Left lung (tissue), 10 donors: Measurements from ENCODE around the gene ECHDC3. TPM values are rescaled to one million over a fixed set of nuclear protein-coding genes. Genes with fewer than 3 reads are reported as not detected.

Experiments used
- ATAC-seq: fragments of 200-7000 bp; cut with Tn5 transposase; one replicate; pipeline ENCODE4 v1.9.1; 2020; ENCODE audit warnings: moderate library complexity
- DNase-seq, 4 donors: peaks; one replicate each; pipeline ENCODE4 v3.0.0-alpha.2; 2013 to 2020
- H3K27ac ChIP-seq, 2 donors: fragments of 200-600 bp; sonication (generic) in 1 of 2; one replicate each; pipeline versions ENCODE4 v1.5.0 to v1.8.0; 2020 to 2021
- H3K27me3 ChIP-seq, 2 donors: fragments of 200-600 bp; sonication (generic) in 1 of 2; one replicate each; pipeline versions ENCODE4 v1.5.0 to v1.8.0; 2020 to 2021
- H3K36me3 ChIP-seq, 2 donors: fragments of 200-600 bp; sonication (generic) in 1 of 2; one replicate each; pipeline versions ENCODE4 v1.5.0 to v1.8.0; 2020 to 2021
- H3K4me1 ChIP-seq, 2 donors: fragments of 200-600 bp; one replicate each; pipeline ENCODE4 v1.8.0; 2021
- H3K4me3 ChIP-seq, 2 donors: fragments of 200-600 bp; sonication (generic) in 1 of 2; one replicate each; pipeline versions ENCODE4 v1.5.0 to v1.8.0; 2020 to 2021; ENCODE audit warnings: mild to moderate bottlenecking in 1 of 2
- H3K9me3 ChIP-seq, 2 donors: fragments of 200-600 bp; sonication (generic) in 1 of 2; one replicate each; pipeline versions ENCODE4 v1.5.0 to v1.8.0; 2020 to 2021
- CTCF ChIP-seq, 2 donors: fragments of 200-600 bp; sonication (generic) in 1 of 2; IDR thresholded peaks; one replicate each; pipeline versions ENCODE4 v1.5.0 to v1.8.0; 2021; ENCODE audit warnings: antibody characterized with exemption in 2 of 2
- intact Hi-C, 2 donors: fragments of 100-400 bp; cut with DNase I; formaldehyde crosslinking; loops; one replicate each; pipeline versions ENCODE4 v1.11.2 to v1.14.2; 2022
- polyA plus RNA-seq, 6 donors: library from polyadenylated mRNA; unstranded; fragments of 120-200 nt; gene quantifications; one replicate each; pipeline ENCODE4 v1.2.1, GENCODE V29; 2013; ENCODE audit not compliant: insufficient read length in 6 of 6
- total RNA-seq, 2 donors: library from RNA; stranded (reverse); fragmentation: NEBNext Ultra II Directional; extraction: Animal tissue kit (Norgen Biotek cat#: 25700); gene quantifications; one replicate each; pipeline ENCODE4 v1.2.1, GENCODE V29; 2021
- donor health status: DM: no; HTN: yes; CAD: no.
- donor health status: DM: no; HTN: no; CAD: no.

The ECHDC3 gene
- total and polyA plus RNA-seq, 8 donors, result 12.4 to 32.6 (median 14.7) TPM

GRCh38 chr10:11746883-11747539 lies 4.8 kb downstream of the ECHDC3 start:
- Histone ChIP-seq H3K27me3 (peaks cover 0 to 9% of the 10 kb centered on the region in 2 donors), H3K4me3 (no peak overlapping the region), H3K9me3 (no peaks in the 10 kb centered on the region), H3K27ac (peak overlapping the region in 1 of 2 donors; percentile 64), H3K4me1 (peaks cover 10 to 27% of the 10 kb centered on the region in 2 donors), H3K36me3 (peaks cover 0 to 16% of the 10 kb centered on the region in 2 donors)
- ATAC-seq, result no peak
- DNase-seq, result no peak
- intact Hi-C loops, result no loop called here
- TF ChIP-seq CTCF (IDR thresholded peaks at IDR 0.05), result no peak

- H3K27ac ChIP-seq, result no peak overlapping the region
- intact Hi-C loops, result no loop called here
- ATAC-seq, result no peak
These were observed 6.7 kb downstream of the ECHDC3 start for GRCh38 chr10:11748866-11749265.

GRCh38 chr10:11750420-11750819 lies 8.2 kb downstream of the ECHDC3 start:
- ATAC-seq (no peak), DNase-seq (no peak)
- TF ChIP-seq CTCF (IDR thresholded peaks at IDR 0.05), result no peak
- no peaks in the 10 kb centered on the region for H3K27me3 ChIP-seq
- H3K4me3 ChIP-seq, result no peak overlapping the region
- H3K9me3 ChIP-seq, result no peaks in the 10 kb centered on the region
- no peak overlapping the region for H3K27ac ChIP-seq
- peaks cover 0 to 31% of the 10 kb centered on the region in 2 donors for H3K36me3 ChIP-seq
- intact Hi-C loops, result loop anchor here in 1 of 2 donors (10.0 kb wide), 1 partner anchor 236 kb away; no protein-coding TSS in a partner anchor
- H3K4me1 ChIP-seq, result peaks cover 0 to 11% of the 10 kb centered on the region in 2 donors

More at GRCh38 chr10:11748866-11749265, 6.7 kb downstream of the ECHDC3 start:
- H3K36me3 ChIP-seq, result peaks cover 0 to 29% of the 10 kb centered on the region in 2 donors
- no peaks in the 10 kb centered on the region for H3K9me3 ChIP-seq
- DNase-seq, result no peak
- no peak overlapping the region for H3K4me3 ChIP-seq
- H3K27me3 ChIP-seq, result no peaks in the 10 kb centered on the region
- no peak for TF ChIP-seq CTCF (IDR thresholded peaks at IDR 0.05)
- H3K4me1 ChIP-seq, result peaks cover 0 to 13% of the 10 kb centered on the region in 2 donors

DNA sequence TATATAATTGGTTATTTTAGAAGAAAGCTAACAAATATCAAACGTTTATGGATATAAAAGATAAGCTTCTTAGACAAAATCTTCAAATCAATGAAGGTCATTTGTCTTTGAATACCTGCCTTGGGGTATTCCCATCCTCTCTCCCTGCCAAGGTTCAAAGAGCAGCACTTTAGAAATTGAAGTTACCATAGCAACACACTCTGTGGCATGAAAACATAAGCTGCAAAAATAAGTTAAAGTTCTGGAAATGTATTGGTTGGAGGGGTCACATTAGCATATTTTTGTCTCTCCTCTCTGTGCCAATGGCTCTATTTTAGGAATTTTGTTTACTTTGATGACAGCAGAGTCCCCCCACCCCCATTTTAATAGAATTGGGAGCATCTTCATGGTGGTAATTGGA lies 12.0 kb downstream of the ECHDC3 start:
- Histone ChIP-seq H3K9me3 (no peaks in the 10 kb centered on the region), H3K4me1 (peaks cover 13% of the 10 kb centered on the region in 2 donors), H3K27ac (no peak overlapping the region), H3K27me3 (no peaks in the 10 kb centered on the region), H3K36me3 (peaks cover 0 to 38% of the 10 kb centered on the region in 2 donors), H3K4me3 (no peak overlapping the region)
- intact Hi-C loops, result loop anchor here in 1 of 2 donors (10.0 kb wide), 1 partner anchor 239 kb away; no protein-coding TSS in a partner anchor
- no peak for TF ChIP-seq CTCF (IDR thresholded peaks at IDR 0.05)
- DNase-seq (no peak), ATAC-seq (no peak)

DNA sequence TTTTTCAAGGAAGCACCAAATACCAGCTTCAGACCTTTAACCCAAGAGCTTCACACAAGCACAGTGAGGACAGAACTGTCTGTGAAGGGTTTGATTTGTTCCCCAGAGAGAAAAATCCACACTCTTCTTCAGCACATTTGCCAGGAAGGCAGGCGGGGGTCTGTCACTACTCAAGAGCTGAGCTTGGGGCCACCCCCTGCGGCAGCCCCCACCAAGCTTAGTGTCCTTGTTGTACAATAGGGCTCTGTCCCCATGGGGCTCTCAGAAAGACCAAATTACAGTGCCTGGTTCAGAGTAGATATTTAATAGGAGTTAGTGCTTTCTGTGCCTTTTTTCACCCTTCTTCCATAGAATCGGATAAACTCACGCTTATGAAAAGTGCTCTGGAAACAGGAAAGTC lies 12.4 kb downstream of the ECHDC3 start:
- no peak overlapping the region for H3K27ac ChIP-seq
- H3K36me3 ChIP-seq, result peaks cover 0 to 35% of the 10 kb centered on the region in 2 donors
- no peaks in the 10 kb centered on the region for H3K9me3 ChIP-seq
- H3K27me3 ChIP-seq, result no peaks in the 10 kb centered on the region
- no peak overlapping the region for H3K4me3 ChIP-seq
- ATAC-seq (no peak), DNase-seq (no peak)
- peaks cover 13% of the 10 kb centered on the region in 2 donors for H3K4me1 ChIP-seq
- intact Hi-C loops, result loop anchor here in 1 of 2 donors (10.0 kb wide), 1 partner anchor 240 kb away; no protein-coding TSS in a partner anchor
- TF ChIP-seq CTCF (IDR thresholded peaks at IDR 0.05), result no peak
